Measurements from ENCODE around the gene UBQLN2.
"Not testable (repeated sequence)": the region's sequence is repeated elsewhere in the genome, so short reads cannot be mapped to it uniquely, and the experiment has no call there.

UBQLN2 gene

DNA sequence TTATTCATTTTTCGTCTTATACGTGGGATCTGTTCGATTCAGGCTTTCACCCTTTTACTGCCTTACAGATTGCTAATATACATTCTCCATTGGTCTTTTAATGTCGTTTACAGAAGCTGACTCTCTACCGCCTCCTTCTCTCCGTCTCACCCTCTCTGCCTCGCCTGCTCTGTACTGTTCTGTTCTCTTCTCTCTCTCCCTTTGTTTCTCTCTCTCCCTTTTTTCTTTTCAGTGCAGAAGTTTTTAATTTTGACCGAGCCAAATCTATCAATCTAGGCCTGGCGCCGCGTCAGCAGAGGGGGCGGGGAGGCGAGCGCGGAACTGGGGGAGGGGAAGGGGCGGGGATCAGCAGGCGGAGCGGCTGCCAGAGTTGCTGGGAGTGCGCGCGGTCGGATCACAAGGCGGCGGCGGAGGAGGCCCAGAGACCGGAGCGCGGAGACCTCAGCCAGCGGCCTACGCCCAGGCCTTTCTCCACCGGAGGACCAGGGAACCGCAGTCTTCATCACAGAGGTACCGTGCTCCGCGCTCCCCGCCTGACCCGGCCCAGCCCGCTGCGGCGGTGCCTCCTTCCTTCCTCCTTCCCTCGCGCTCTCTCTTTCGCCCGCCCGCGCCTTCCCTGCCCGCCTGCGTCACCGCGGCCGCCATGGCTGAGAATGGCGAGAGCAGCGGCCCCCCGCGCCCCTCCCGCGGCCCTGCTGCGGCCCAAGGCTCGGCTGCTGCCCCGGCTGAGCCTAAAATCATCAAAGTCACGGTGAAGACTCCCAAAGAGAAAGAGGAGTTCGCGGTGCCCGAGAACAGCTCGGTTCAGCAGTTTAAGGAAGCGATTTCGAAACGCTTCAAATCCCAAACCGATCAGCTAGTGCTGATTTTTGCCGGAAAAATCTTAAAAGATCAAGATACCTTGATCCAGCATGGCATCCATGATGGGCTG lies at the start of gene UBQLN2:
TSS of gene UBQLN2 (plus strand) at position 397 of the 931 bp plus-strand sequence. CDS start at position 644, 247 bp downstream.
- TF ChIP-seq, protein P1, sequence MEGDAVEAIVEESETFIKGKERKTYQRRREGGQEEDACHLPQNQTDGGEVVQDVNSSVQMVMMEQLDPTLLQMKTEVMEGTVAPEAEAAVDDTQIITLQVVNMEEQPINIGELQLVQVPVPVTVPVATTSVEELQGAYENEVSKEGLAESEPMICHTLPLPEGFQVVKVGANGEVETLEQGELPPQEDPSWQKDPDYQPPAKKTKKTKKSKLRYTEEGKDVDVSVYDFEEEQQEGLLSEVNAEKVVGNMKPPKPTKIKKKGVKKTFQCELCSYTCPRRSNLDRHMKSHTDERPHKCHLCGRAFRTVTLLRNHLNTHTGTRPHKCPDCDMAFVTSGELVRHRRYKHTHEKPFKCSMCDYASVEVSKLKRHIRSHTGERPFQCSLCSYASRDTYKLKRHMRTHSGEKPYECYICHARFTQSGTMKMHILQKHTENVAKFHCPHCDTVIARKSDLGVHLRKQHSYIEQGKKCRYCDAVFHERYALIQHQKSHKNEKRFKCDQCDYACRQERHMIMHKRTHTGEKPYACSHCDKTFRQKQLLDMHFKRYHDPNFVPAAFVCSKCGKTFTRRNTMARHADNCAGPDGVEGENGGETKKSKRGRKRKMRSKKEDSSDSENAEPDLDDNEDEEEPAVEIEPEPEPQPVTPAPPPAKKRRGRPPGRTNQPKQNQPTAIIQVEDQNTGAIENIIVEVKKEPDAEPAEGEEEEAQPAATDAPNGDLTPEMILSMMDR (IDR thresholded peaks at IDR 0.05; ENCODE audit: low read depth, low read length), result no peak
- TF ChIP-seq EZH2phosphoT487 (IDR thresholded peaks at IDR 0.05; ENCODE audit: low read depth), result no peak
- Histone ChIP-seq H2AFZ (ENCODE audit: low read depth, low read length) (peak within 1 kb of the TSS; percentile 93), H3K4me1 (ENCODE audit: low read length) (peaks cover 16% of the 10 kb centered on the region; the same call in 1 of the 2 replicates), H4K20me1 (ENCODE audit: insufficient read depth, low read length) (peaks cover 38% of the 10 kb centered on the region), H3K9ac (ENCODE audit: low read length) (peak within 1 kb of the TSS; percentile 93), H3K4me2 (ENCODE audit: low read length) (peak within 1 kb of the TSS; percentile 75), H3K27ac (ENCODE audit: low read length) (peak within 1 kb of the TSS; percentile 87), H3K79me2 (ENCODE audit: low read length) (peaks cover 50% of the 10 kb centered on the region), H3K36me3 (replicated peaks; ENCODE audit: low read depth, low read length) (peaks cover 22% of the 10 kb centered on the region), H3K4me3 (ENCODE audit: low read length) (peak within 1 kb of the TSS; percentile 85), H3K27me3 (ENCODE audit: low read depth, low read length) (no peaks in the 10 kb centered on the region), H3K9me3 (ENCODE audit: insufficient read depth, low read length) (no peaks in the 10 kb centered on the region)

DNA sequence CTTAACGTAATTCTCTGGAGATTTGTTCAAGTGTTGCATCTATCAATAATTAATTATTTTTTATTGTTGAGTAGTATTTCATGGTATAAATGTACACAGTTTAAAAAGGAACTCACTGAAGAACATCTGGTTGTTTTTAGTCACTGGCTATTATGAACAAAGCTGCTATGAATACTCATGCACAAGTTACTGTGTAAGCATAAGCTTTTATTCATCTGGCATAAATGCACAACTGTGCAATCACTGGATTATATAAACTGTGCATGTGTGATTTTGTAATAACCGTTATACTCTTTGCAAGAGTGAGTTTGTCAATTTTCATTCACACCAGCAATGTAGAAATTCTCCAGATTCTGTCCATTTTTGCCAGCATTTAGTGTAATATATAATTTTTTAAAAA lies 43.8 kb upstream of the UBQLN2 start:
- TF ChIP-seq, protein P1 (IDR thresholded peaks at IDR 0.05; ENCODE audit: low read depth, low read length), result no peak
- no peak for TF ChIP-seq EZH2phosphoT487 (IDR thresholded peaks at IDR 0.05; ENCODE audit: low read depth)
- no peak overlapping the region for H3K9ac ChIP-seq (ENCODE audit: low read length)
- no peaks in the 10 kb centered on the region for H3K27me3 ChIP-seq (ENCODE audit: low read depth, low read length)
- no peaks in the 10 kb centered on the region for H3K9me3 ChIP-seq (ENCODE audit: insufficient read depth, low read length)
- H3K36me3 ChIP-seq (replicated peaks; ENCODE audit: low read depth, low read length), result no peaks in the 10 kb centered on the region
- H3K27ac ChIP-seq (ENCODE audit: low read length), result no peak overlapping the region
- no peaks in the 10 kb centered on the region for H3K79me2 ChIP-seq (ENCODE audit: low read length)
- no peak overlapping the region for H3K4me2 ChIP-seq (ENCODE audit: low read length)
- H3K4me1 ChIP-seq (ENCODE audit: low read length), result no peaks in the 10 kb centered on the region
- no peak overlapping the region for H2AFZ ChIP-seq (ENCODE audit: low read depth, low read length)
- H3K4me3 ChIP-seq (ENCODE audit: low read length), result no peak overlapping the region
- no peaks in the 10 kb centered on the region for H4K20me1 ChIP-seq (ENCODE audit: insufficient read depth, low read length)

- not testable (repeated sequence) for H3K36me3 ChIP-seq (replicated peaks; ENCODE audit: low read depth, low read length); H3K4me1 ChIP-seq (ENCODE audit: low read length); H3K27me3 ChIP-seq (ENCODE audit: low read depth, low read length); H3K79me2 ChIP-seq (ENCODE audit: low read length); H2AFZ ChIP-seq (ENCODE audit: low read depth, low read length); H3K4me2 ChIP-seq (ENCODE audit: low read length); H3K4me3 ChIP-seq (ENCODE audit: low read length); H4K20me1 ChIP-seq (ENCODE audit: insufficient read depth, low read length); H3K9me3 ChIP-seq (ENCODE audit: insufficient read depth, low read length); H3K27ac ChIP-seq (ENCODE audit: low read length); H3K9ac ChIP-seq (ENCODE audit: low read length)
These were observed 33.9 kb upstream of the UBQLN2 start for GRCh38 chrX:56529482-56530007.

DNA sequence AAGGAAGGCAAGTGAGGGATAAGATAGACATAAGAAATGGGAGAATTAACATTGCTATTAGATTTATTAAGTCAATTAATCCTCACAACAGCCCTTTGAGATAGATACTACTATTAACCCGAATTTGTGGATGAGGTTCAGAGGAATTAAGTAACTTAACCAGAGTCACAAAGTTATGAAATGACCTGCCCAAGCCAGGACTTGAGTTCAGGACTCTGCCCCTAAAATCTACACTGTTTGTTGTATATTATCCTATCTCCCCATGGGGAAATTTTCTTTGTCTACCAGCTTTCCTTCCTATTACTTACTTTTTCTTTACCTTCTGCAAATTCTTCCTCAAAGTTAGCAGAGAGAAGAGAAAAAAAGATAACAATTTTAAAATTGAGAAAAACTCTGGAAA lies 33.4 kb upstream of the UBQLN2 start:
- no peak overlapping the region for H3K9ac ChIP-seq (ENCODE audit: low read length)

More for the DNA sequence above, 33.4 kb upstream of the UBQLN2 start:
- no peaks in the 10 kb centered on the region for H3K4me1 ChIP-seq (ENCODE audit: low read length)
- no peak overlapping the region for H3K4me3 ChIP-seq (ENCODE audit: low read length)
- no peak for TF ChIP-seq EZH2phosphoT487 (IDR thresholded peaks at IDR 0.05; ENCODE audit: low read depth)
- TF ChIP-seq, protein P1 (IDR thresholded peaks at IDR 0.05; ENCODE audit: low read depth, low read length), result no peak
- no peak overlapping the region for H2AFZ ChIP-seq (ENCODE audit: low read depth, low read length)
- H3K9me3 ChIP-seq (ENCODE audit: insufficient read depth, low read length), result no peaks in the 10 kb centered on the region
- H3K27me3 ChIP-seq (ENCODE audit: low read depth, low read length), result no peaks in the 10 kb centered on the region
- H4K20me1 ChIP-seq (ENCODE audit: insufficient read depth, low read length), result no peaks in the 10 kb centered on the region
- H3K4me2 ChIP-seq (ENCODE audit: low read length), result no peak overlapping the region
- H3K36me3 ChIP-seq (replicated peaks; ENCODE audit: low read depth, low read length), result no peaks in the 10 kb centered on the region
- H3K79me2 ChIP-seq (ENCODE audit: low read length), result no peaks in the 10 kb centered on the region
- no peak overlapping the region for H3K27ac ChIP-seq (ENCODE audit: low read length)
